Thoracic aorta (tissue), 2 donors: ENCODE measurements around the gene USH1G. TPM values are rescaled to one million over a fixed set of nuclear protein-coding genes. Genes with fewer than 3 reads are reported as not detected.
"Not testable (repeated sequence)": the region's sequence is repeated elsewhere in the genome, so short reads cannot be mapped to it uniquely, and the experiment has no call there.

ENCODE experiments used
- ATAC-seq: fragments of 150-250 bp; one replicate; pipeline ENCODE4 v1.8.0; 2017; ENCODE audit warnings: low read depth; ENCODE audit not compliant: insufficient number of reproducible peaks, low FRiP score
- DNase-seq: peaks from one replicate; pipeline ENCODE4 v3.0.0-alpha.2; 2020; ENCODE audit warnings: low spot score
- H3K27ac ChIP-seq, 2 donors: fragments of 200-600 bp; sonication (generic); 1 replicate in 1 of 2; 2 replicates in 1 of 2; pipeline ENCODE4 v1.5.1; 2016; ENCODE audit warnings: mild to moderate bottlenecking in 2 of 2, moderate library complexity in 2 of 2
- H3K27me3 ChIP-seq: fragments of 200-600 bp; sonication (generic); replicated peaks from 2 replicates; pipeline ENCODE4 v1.6.0; 2016; ENCODE audit warnings: mild to moderate bottlenecking; ENCODE audit not compliant: insufficient read depth
- H3K36me3 ChIP-seq: fragments of 200-600 bp; sonication (generic); one replicate; pipeline ENCODE4 v1.5.1; 2016
- H3K4me1 ChIP-seq, 2 donors: fragments of 200-600 bp; sonication (generic); 1 replicate in 1 of 2; 2 replicates in 1 of 2; pipeline versions ENCODE4 v1.5.1 to v1.6.0; 2016; ENCODE audit warnings: low read depth in 2 of 2, mild to moderate bottlenecking in 1 of 2; ENCODE audit not compliant: control insufficient read depth in 1 of 2
- H3K4me3 ChIP-seq: fragments of 200-600 bp; sonication (generic); 2 replicates; pipeline ENCODE4 v1.5.1; 2016; ENCODE audit warnings: mild to moderate bottlenecking
- H3K9me3 ChIP-seq: fragments of 200-600 bp; sonication (generic); 2 replicates; pipeline ENCODE4 v1.5.1; 2016
- total RNA-seq, 2 donors: library from RNA; depleted of rRNA; stranded (reverse); fragments of >200 nt; gene quantifications; one replicate each; pipeline versions ENCODE4 v1.1.0 to v1.2.3, GENCODE V29; 2016
- TF ChIP-seq, protein P1 (sequence below): fragments of 200-600 bp; sonication (generic); IDR thresholded peaks from one replicate; pipeline ENCODE4 v1.5.1; 2019; ENCODE audit warnings: antibody characterized with exemption

The USH1G gene
- total RNA-seq, 2 donors from 2014 or later, result not detected

DNA sequence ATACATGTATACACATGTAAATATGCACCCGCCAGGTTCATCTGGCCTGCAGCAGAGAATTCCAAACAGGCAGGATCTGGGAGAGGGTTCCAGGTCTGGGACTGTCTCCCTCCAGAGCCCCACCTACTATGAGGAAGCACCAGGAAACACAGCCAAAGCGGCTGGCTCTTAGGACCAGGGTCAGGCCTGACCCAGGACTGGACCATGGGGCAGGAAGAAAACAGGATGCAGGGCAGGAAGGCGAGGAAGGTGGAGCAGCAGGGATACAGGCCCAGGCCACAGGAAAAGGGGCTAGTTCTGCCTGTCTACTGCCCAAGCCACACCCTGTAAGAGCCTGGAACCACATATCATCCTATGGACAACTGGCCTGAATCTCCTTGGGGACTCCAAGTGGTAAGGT lies 47.3 kb upstream of the USH1G start:
- DNase-seq (no peak), ATAC-seq (no peak)
- Histone ChIP-seq H3K9me3 (no peaks in the 10 kb centered on the region), H3K4me1 (peaks cover 0 to 10% of the 10 kb centered on the region in 2 donors), H3K4me3 (no peak overlapping the region), H3K36me3 (no peaks in the 10 kb centered on the region), H3K27ac (no peak overlapping the region), H3K27me3 (no peaks in the 10 kb centered on the region)
- TF ChIP-seq, protein P1, sequence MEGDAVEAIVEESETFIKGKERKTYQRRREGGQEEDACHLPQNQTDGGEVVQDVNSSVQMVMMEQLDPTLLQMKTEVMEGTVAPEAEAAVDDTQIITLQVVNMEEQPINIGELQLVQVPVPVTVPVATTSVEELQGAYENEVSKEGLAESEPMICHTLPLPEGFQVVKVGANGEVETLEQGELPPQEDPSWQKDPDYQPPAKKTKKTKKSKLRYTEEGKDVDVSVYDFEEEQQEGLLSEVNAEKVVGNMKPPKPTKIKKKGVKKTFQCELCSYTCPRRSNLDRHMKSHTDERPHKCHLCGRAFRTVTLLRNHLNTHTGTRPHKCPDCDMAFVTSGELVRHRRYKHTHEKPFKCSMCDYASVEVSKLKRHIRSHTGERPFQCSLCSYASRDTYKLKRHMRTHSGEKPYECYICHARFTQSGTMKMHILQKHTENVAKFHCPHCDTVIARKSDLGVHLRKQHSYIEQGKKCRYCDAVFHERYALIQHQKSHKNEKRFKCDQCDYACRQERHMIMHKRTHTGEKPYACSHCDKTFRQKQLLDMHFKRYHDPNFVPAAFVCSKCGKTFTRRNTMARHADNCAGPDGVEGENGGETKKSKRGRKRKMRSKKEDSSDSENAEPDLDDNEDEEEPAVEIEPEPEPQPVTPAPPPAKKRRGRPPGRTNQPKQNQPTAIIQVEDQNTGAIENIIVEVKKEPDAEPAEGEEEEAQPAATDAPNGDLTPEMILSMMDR, result no peak

DNA sequence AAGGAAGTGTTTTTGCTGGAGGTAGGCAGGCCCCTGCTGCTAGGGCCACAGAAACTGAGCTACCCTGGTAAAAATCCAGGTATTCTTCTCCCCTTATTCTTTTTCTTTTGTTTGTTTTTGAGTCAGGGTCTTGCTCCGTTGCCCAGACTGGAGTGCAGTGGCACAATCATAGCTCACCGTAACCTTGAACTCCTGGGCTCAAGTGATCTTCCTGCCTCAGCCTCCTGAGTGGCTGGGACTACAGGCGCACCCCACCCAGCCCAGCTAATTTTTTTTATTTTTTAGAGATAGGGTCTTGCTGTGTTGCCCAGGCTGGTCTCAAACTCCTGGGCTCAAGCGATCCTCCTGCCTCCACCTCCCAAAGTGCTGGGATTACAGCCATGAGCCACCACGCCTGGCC lies 46.4 kb upstream of the USH1G start:
- not testable (repeated sequence) for H3K9me3 ChIP-seq, ATAC-seq, H3K27ac ChIP-seq, H3K36me3 ChIP-seq, DNase-seq, H3K4me3 ChIP-seq, H3K27me3 ChIP-seq
- peaks cover 0 to 10% of the 10 kb centered on the region in 2 donors for H3K4me1 ChIP-seq

DNA sequence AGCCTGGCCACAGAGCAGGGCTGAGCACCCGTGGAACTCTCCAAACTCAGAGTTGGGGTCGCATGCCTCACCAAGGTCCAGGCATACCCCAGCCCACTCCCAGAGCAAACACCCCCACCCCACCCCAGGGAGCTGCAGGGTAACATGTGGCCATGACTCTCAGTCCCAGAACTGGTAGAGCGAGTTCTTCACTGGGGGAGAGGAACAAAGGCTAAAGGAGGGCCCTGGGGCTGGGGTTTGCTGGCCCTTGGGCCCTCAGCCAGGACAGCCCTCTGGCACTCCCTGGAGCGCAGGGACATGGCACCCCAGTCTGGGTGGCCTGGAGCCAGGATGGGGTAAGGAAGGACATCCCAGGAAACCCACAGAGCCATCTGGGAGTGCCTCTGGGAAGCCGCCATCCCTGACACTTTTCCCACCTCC lies 45.3 kb upstream of the USH1G start:
- ATAC-seq (no peak), DNase-seq (no peak)
- Histone ChIP-seq H3K27ac (no peak overlapping the region), H3K36me3 (no peaks in the 10 kb centered on the region), H3K9me3 (no peaks in the 10 kb centered on the region), H3K4me3 (no peak overlapping the region), H3K27me3 (no peaks in the 10 kb centered on the region), H3K4me1 (peaks cover 0 to 10% of the 10 kb centered on the region in 2 donors)
- TF ChIP-seq, protein P1, result no peak

DNA sequence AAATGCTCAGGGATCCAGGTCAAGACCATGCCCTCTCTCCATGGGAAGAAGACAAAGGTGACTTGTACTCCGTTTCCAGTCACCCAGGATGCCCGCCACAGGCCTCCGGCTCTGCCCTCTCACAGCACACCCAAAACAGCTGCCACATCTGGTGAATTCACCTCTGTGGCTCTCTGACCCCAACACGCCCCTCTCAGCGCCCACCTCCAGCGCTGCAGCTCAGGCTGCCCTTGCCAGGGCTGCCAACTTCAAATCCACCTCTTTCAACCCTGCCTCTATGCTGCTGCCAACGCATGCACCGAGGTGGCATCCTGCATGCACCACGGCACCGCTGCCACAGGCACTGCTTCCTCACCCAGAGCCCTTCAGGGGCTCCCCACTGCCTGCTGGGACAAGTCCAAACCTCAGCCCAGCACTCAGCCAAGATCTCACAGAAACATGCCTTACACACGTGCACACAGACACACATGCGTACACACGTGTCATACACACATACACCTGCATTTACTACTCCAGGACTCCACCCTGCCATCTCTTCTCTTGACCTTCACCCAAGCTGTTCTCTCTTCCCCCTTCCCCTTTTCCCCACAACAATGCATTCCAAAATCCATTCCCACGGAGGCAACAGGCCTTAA lies 42.0 kb upstream of the USH1G start:
- no peak for DNase-seq
- H3K27ac ChIP-seq, result no peak overlapping the region
- no peak for ATAC-seq
- no peaks in the 10 kb centered on the region for H3K27me3 ChIP-seq
- H3K9me3 ChIP-seq, result no peaks in the 10 kb centered on the region
- TF ChIP-seq, protein P1, result no peak
- H3K36me3 ChIP-seq, result no peaks in the 10 kb centered on the region
- no peaks in the 10 kb centered on the region for H3K4me1 ChIP-seq
- H3K4me3 ChIP-seq, result no peak overlapping the region

DNA sequence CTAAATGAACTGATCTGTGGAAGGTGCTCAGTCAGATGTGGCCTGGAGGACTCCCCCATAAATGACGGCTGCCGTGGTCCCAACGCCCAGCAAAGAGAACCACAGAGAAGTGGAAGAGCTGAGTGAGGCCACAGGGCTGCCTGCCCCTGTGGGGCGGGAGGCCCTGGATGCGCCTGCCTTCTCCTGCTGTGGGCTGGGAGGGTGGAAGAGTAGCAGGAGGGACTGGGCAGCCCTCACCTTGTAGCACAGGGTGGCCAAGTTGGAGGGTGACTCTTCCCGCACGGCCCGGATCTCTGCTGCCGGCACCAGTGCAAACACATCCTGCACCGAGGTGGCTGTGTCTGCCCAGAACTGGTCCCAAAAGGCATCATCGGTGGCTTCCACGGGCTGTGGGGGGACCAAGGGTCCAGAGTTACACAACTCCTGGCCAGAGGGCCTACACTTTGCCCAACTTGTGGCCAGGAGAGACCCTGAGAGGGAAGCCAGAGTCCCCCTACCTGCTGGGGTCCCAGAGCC lies 41.2 kb upstream of the USH1G start:
- no peak overlapping the region for H3K27ac ChIP-seq
- no peaks in the 10 kb centered on the region for H3K4me1 ChIP-seq
- no peaks in the 10 kb centered on the region for H3K9me3 ChIP-seq
- H3K36me3 ChIP-seq, result no peaks in the 10 kb centered on the region
- no peaks in the 10 kb centered on the region for H3K27me3 ChIP-seq
- no peak overlapping the region for H3K4me3 ChIP-seq
- no peak for DNase-seq
- no peak for ATAC-seq
- TF ChIP-seq, protein P1, result no peak

DNA sequence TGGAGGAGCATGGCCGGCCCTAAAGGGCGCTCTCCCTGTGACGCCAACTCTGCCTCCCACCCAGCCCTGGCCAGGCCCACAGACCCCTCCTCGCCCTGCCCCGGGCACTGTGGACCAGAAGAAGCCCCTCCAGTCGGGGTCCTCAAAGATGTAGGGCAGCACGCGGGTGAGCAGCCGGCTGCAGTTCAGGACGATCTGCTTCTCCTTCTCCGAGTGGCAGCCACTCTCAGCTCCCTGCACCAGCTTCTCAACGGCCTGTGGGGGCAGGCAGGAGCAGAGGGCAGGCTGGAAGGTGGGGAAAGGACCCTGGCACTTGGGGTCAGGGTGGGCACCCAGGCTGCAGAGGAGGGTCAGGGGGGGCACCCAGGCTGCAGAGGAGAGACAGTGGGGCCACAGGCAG lies 40.6 kb upstream of the USH1G start:
- no peak overlapping the region for H3K4me3 ChIP-seq
- no peak overlapping the region for H3K27ac ChIP-seq
- ATAC-seq, result no peak
- no peaks in the 10 kb centered on the region for H3K36me3 ChIP-seq
- H3K4me1 ChIP-seq, result no peaks in the 10 kb centered on the region
- TF ChIP-seq, protein P1, result no peak
- DNase-seq, result no peak
- no peaks in the 10 kb centered on the region for H3K27me3 ChIP-seq
- H3K9me3 ChIP-seq, result no peaks in the 10 kb centered on the region
